Measurements from ENCODE around the gene SLC16A13. TPM values are rescaled to one million over a fixed set of nuclear protein-coding genes. Genes with fewer than 3 reads are reported as not detected.

SLC16A13 gene
- total and polyA plus RNA-seq, 10 of the 15 experiments (the other 5 are each of a cell fraction or from before 2014, with no cell fraction given), result 0.34 to 12.1 (median 3.3) TPM

GRCh38 chr17:7043182-7043496 is 7.3 kb downstream of the SLC16A13 start:
- Histone ChIP-seq H3K36me3 (ENCODE audit: control insufficient read depth in 2 of 2, insufficient read depth in 2 of 2, low read length in 1 of 2) (no peaks in the 10 kb centered on the region; a peak in 1 of 4 replicates), H3K4me3 (peak overlapping the region; percentile 48; the same call in 1 of the 2 replicates), H4K20me1 (ENCODE audit: control insufficient read depth, insufficient read depth) (no peaks in the 10 kb centered on the region), H3K9ac (ENCODE audit: control insufficient read depth, insufficient read depth, low read length) (no peak overlapping the region), H3K79me2 (ENCODE audit: control insufficient read depth, insufficient read depth, low read length) (no peaks in the 10 kb centered on the region), H3K4me2 (ENCODE audit: control insufficient read depth, insufficient read depth) (peak overlapping the region; percentile 82), H3K4me1 (ENCODE audit: control insufficient read depth, insufficient read depth, low read length) (peaks cover 28% of the 10 kb centered on the region), H3K27ac (ENCODE audit: control insufficient read depth, insufficient read depth) (no peak overlapping the region), H2AFZ (ENCODE audit: control insufficient read depth, low read depth, low read length) (peak overlapping the region; percentile 53), H3K27me3 (replicated peaks in 1 of 2; ENCODE audit: control insufficient read depth in 2 of 2, insufficient read depth in 2 of 2, low read length in 1 of 2) (peaks cover 0 to 2% of the 10 kb centered on the region in 2 experiments; a peak in 2 of 4 replicates), H3K9me3 (replicated peaks; ENCODE audit: control insufficient read depth, insufficient read depth, low read length) (no peaks in the 10 kb centered on the region)
- intact Hi-C loops (cut with micrococcal nuclease; ENCODE audit: unreplicated experiment), result loop anchor here (10.0 kb wide), 1 partner anchor 392 kb away; the partner anchor contains the start of genes FGF11 and TMEM102
- no TSS peak for BruUV-seq (replicated peaks)
- SMC1A ChIA-PET (ENCODE audit: uncharacterized antibody, unreplicated experiment), result interaction anchor here (13.6 kb wide), 1 partner anchor 94 kb away, joined by 356 read pairs; no protein-coding TSS in a partner anchor
- FAIRE-seq (no peak), ATAC-seq (no peak), DNase-seq (ENCODE audit: low read depth, low spot score) (no peak)
- in situ Hi-C loops (cut with MboI), result loop anchor here (5.0 to 25.0 kb wide), 2 partner anchors 254 to 519 kb away; partner anchors contain the start of genes SENP3 and TNFSF13
- WGBS (ENCODE audit: insufficient coverage, insufficient replicate concordance, low lambda C conversion rate, missing lambda C conversion rate), result 14% methylated on average over 14 of the region's 21 CpGs
- CTCF ChIA-PET, result interaction anchor here (21.9 kb wide), 1 partner anchor 94 kb away, joined by 590 read pairs; no protein-coding TSS in a partner anchor
- POLR2A ChIA-PET, result no interaction called here
- RAD21 ChIA-PET (ENCODE audit: unreplicated experiment), result interaction anchor here (4.8 to 10.0 kb wide), 2 partner anchors 21 to 93 kb away, joined by 25 to 269 read pairs; partner anchors contain the start of gene BCL6B
- TF ChIP-seq ZNF207 (IDR thresholded peaks at IDR 0.05; ENCODE audit: borderline replicate concordance) (peak; percentile 56; the same call in 1 of the 2 replicates), PKNOX1 (IDR thresholded peaks at IDR 0.05) (no peak), ZNF592 (IDR thresholded peaks at IDR 0.05) (no peak), IRF3 (IDR thresholded peaks at IDR 0.05) (no peak), RB1 (IDR thresholded peaks at IDR 0.05; ENCODE audit: borderline replicate concordance) (no peak; the same call in 1 of the 2 replicates), ZBTB4 (CRISPR knock-in tag; IDR thresholded peaks at IDR 0.05) (no peak), CTCF (IDR thresholded peaks at IDR 0.05 in 2 of 3, conservative IDR thresholded peaks at IDR 0.05 in 1 of 3; ENCODE audit: control insufficient read depth in 2 of 3, extremely low read depth in 1 of 3, insufficient read depth in 1 of 3, low read depth in 3 of 3, low read length in 3 of 3) (no peak), NR2C2 (IDR thresholded peaks at IDR 0.05; ENCODE audit: borderline replicate concordance, control insufficient read depth, insufficient read length, low read depth) (no peak), POLR2AphosphoS5 (IDR thresholded peaks at IDR 0.05; ENCODE audit: low read length) (no peak), CREM (IDR thresholded peaks at IDR 0.05; ENCODE audit: low read depth) (0 out of 2 replicates have a peak, but pooled peaks have one; percentile 3), EGR1 (IDR thresholded peaks at IDR 0.05; ENCODE audit: borderline replicate concordance in 1 of 2, low read depth in 2 of 2, low read length in 2 of 2) (no peak)

All from GM12878 (cell line).